Measurements from ENCODE around the gene PLA2G4F.

PLA2G4F gene

DNA sequence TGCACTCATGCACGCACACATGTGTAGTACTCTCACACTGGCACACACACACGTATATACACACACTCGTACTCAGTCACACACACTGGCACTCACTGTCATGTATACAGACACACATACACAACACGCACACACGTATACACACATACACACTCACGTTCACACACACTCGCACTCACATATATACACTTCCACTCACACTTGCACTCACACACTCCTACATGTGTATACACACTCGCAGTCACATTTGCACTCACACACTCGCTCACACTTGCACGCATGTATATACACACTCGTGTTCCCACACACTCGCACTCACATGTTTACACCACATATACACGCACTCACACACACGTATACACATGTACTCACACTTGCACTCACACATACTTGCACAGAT, 1.5 kb downstream of the PLA2G4F start:
- CTCF ChIA-PET, result interaction anchor here (1.6 kb wide), 1 partner anchor 7 kb away, joined by 3 read pairs; no protein-coding TSS in a partner anchor
- TF ChIP-seq, protein P1, sequence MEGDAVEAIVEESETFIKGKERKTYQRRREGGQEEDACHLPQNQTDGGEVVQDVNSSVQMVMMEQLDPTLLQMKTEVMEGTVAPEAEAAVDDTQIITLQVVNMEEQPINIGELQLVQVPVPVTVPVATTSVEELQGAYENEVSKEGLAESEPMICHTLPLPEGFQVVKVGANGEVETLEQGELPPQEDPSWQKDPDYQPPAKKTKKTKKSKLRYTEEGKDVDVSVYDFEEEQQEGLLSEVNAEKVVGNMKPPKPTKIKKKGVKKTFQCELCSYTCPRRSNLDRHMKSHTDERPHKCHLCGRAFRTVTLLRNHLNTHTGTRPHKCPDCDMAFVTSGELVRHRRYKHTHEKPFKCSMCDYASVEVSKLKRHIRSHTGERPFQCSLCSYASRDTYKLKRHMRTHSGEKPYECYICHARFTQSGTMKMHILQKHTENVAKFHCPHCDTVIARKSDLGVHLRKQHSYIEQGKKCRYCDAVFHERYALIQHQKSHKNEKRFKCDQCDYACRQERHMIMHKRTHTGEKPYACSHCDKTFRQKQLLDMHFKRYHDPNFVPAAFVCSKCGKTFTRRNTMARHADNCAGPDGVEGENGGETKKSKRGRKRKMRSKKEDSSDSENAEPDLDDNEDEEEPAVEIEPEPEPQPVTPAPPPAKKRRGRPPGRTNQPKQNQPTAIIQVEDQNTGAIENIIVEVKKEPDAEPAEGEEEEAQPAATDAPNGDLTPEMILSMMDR (IDR thresholded peaks at IDR 0.05; ENCODE audit: control extremely low read depth, extremely low read depth, low read depth, missing control alignments), result no peak
- POLR2A ChIA-PET, result no interaction called here
- no peak for DNase-seq (ENCODE audit: extremely low spot score)

DNA sequence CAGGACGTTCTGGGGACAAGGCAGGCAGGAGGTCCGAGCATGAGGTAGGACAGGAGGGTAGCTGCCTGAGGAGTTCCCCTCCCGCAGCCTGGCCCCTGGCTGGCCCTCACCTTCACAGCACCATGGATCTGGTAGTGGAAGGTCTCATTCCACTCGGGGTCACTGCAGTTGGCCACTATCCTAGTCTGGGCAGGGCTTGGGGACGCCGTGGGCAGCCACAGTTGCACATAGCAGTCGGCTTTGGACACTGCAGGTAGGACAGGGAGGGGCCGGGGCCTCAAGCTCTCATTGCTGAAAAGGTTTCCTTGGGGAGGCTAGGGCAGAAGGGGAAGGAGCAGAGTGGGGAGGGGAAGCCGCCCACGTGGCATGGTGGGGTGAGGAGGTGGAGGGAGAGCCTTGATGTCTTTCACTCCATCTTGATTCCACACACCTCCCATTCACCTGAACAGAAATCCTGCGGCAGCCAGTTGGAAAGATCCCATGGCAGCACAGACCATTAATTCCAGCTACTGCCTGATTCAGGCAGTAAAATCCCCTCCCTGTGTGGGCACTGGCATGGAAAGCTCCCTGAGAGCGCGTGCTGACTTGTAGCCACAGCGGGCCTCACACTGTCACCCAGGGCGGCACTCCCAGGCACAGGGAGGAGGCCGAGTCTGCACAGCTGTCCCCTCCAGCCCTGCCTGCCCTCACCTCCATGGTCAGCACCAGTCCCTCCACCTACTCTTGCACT, 2.1 kb downstream of the PLA2G4F start:
- no peak for DNase-seq (ENCODE audit: extremely low spot score)
- TF ChIP-seq, protein P1 (IDR thresholded peaks at IDR 0.05; ENCODE audit: control extremely low read depth, extremely low read depth, low read depth, missing control alignments), result no peak
- CTCF ChIA-PET, result interaction anchor here (1.2 to 1.6 kb wide), 3 partner anchors 8 to 24 kb away, joined by 3 to 4 read pairs (median 3); no protein-coding TSS in a partner anchor
- POLR2A ChIA-PET, result interaction anchor here (0.5 kb wide), 1 partner anchor 467 kb away, joined by 3 read pairs; no protein-coding TSS in a partner anchor

DNA sequence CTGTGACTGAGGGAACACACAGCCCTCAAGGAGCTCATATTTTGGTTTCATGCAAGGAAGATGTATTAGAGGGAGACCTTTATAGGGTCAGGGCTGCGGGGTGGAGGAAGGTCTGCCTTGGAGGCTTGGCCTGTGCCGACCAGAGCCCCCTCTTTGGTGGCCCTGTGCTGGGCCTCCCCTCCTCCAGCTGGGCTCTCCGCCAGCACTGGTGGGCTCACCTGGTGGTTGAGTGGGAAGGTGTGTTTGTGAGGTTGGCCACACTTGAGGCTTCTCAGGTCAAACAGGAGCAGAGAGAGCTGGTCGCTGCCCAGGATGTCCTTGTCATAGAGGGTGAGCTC, 2.6 kb downstream of the PLA2G4F start:
- POLR2A ChIA-PET, result interaction anchor here (0.5 kb wide), 1 partner anchor 468 kb away, joined by 3 read pairs; no protein-coding TSS in a partner anchor
- no peak for DNase-seq (ENCODE audit: extremely low spot score)
- CTCF ChIA-PET, result interaction anchor here (0.9 to 1.6 kb wide), 5 partner anchors 8 to 24 kb away, joined by 3 to 4 read pairs (median 3); no protein-coding TSS in a partner anchor
- TF ChIP-seq, protein P1 (IDR thresholded peaks at IDR 0.05; ENCODE audit: control extremely low read depth, extremely low read depth, low read depth, missing control alignments), result no peak

DNA sequence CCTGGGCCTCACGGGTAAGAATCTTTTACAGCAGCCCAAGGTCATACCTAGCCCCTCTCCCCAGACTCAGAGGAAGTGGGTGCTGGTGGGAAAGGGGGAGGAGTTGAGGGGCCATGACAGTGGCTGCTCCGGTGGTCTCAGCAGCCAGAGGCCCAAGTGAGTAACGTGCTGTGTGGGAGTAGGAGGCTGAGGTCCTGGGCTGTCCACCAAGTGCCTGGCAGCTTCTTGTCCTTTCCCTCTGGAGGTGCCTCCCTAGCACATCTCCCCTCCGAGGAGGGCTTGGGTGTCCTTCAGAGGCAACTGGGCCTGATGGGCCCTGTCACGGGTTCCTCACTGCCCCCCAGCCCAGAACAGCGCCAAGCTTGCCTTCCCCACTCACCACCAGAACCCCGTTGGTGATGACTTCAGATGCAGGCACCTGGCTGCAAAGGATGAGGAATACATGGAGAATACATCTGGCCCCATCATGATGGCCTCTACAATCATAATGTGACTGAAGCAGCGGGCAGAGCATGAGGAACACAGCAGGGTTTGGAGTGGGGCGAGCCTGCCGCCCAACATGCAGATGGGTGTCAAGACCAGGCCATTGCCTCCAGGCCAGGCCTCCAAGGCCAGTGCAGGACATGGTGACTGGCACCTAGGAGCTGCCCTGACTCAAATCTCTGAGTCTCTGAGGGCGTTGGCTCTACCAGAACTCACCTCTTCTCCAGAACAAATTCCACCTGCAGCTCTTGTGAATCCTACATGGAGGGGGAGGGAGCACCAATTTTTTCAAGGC, 3.3 kb downstream of the PLA2G4F start:
- TF ChIP-seq, protein P1 (IDR thresholded peaks at IDR 0.05; ENCODE audit: control extremely low read depth, extremely low read depth, low read depth, missing control alignments), result no peak
- CTCF ChIA-PET, result interaction anchor here (0.7 to 1.6 kb wide), 6 partner anchors 9 to 69 kb away, joined by 3 to 4 read pairs (median 3); no protein-coding TSS in a partner anchor
- POLR2A ChIA-PET, result no interaction called here
- no peak for DNase-seq (ENCODE audit: extremely low spot score)

DNA sequence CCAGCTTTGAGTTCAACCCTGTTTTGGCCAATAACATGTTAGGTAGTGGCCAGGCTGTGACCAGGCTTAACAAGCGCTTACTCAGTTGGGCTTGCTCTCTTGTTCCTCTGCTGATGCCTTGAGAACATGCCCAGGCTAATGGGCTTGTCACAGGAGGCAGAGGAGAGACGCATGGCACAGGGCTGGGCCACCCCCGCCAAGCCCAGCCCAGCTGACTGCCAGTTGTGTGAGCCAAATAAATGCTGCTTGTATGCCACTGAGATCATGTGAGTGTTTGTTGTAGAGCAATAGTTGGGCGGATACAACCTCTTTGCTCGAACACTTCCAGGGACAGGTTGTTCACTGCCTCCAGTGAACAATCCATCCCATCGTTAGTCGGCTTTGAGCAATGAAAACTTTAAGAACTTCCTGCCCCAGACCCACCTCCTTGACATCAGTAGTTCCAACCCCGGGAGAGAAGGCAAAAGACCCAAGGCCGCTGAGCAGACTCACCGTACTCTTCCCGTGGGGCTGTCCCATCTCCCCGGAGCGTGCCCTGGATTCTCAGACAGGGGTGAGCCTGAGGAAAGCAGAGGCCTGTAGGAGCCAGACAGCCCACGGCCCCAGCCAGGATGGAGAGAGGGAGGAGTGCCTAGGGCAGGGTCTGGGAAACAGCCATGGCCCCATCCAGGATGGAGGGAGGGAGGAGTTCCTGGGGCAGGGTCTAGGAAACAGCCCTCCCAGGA, 4.1 kb downstream of the PLA2G4F start:
- CTCF ChIA-PET, result interaction anchor here (0.7 to 1.2 kb wide), 2 partner anchors 14 to 68 kb away, joined by 3 read pairs; no protein-coding TSS in a partner anchor
- no peak for DNase-seq (ENCODE audit: extremely low spot score)
- POLR2A ChIA-PET, result no interaction called here
- TF ChIP-seq, protein P1 (IDR thresholded peaks at IDR 0.05; ENCODE audit: control extremely low read depth, extremely low read depth, low read depth, missing control alignments), result no peak

DNA sequence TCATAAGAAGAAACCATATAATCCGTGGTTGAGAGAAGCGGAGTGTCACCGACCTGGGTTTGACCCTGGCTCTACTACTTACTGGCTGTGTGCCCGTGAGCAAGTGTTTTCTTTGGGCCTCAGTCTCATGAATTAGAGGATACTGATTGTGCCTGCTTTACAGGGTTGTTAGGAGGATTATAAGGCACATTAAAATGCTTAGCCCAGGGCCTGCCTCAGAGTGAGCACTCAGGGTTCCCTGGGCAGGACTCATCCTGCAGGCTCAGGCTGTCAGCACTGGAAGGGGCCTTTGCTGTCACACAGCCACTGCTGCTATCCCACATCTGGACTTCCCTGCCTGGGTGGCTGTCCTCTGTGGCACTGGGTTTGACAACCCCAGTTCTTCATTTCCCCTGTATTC, 4.7 kb downstream of the PLA2G4F start:
- TF ChIP-seq, protein P1 (IDR thresholded peaks at IDR 0.05; ENCODE audit: control extremely low read depth, extremely low read depth, low read depth, missing control alignments), result no peak
- CTCF ChIA-PET, result no interaction called here
- DNase-seq (ENCODE audit: extremely low spot score), result no peak
- POLR2A ChIA-PET, result no interaction called here
